ENCODE data around the gene REPIN1.

DNA sequence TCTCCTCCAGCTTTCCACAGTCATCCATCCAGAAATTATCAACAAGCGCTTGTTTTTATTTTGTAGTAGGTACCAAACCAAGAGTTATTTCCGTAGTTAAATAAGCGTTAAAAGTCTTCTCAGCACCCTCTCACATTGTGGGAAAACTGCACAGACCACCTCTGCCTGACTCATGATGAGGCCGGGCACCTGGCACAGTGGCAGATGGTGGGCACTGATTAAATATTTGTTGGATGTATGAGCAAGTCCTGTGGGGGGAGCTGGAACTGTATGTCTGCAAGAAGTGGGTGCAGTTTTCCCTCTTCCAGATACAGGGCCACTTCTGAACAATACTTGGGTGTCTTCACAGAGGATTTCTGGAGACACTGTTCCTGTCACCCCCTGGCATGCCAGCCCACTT lies 5.3 kb upstream of the REPIN1 start:
- TF ChIP-seq, protein P1, sequence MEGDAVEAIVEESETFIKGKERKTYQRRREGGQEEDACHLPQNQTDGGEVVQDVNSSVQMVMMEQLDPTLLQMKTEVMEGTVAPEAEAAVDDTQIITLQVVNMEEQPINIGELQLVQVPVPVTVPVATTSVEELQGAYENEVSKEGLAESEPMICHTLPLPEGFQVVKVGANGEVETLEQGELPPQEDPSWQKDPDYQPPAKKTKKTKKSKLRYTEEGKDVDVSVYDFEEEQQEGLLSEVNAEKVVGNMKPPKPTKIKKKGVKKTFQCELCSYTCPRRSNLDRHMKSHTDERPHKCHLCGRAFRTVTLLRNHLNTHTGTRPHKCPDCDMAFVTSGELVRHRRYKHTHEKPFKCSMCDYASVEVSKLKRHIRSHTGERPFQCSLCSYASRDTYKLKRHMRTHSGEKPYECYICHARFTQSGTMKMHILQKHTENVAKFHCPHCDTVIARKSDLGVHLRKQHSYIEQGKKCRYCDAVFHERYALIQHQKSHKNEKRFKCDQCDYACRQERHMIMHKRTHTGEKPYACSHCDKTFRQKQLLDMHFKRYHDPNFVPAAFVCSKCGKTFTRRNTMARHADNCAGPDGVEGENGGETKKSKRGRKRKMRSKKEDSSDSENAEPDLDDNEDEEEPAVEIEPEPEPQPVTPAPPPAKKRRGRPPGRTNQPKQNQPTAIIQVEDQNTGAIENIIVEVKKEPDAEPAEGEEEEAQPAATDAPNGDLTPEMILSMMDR (IDR thresholded peaks at IDR 0.05): no peak
- TF ChIP-seq ZFX (IDR thresholded peaks at IDR 0.05; ENCODE audit: borderline replicate concordance): no peak

All from 22Rv1 (cell line).